Stomach smooth muscle (tissue), 2 donors: ENCODE results near the gene EDN2.

Experiments used
- H3K27ac ChIP-seq: one replicate; pipeline ENCODE4 v1.7.0; 2013; ENCODE audit warnings: mild to moderate bottlenecking, low read length, inconsistent platforms
- H3K27me3 ChIP-seq, 2 donors: one replicate each; pipeline ENCODE4 v1.7.0; 2013; ENCODE audit warnings: low read length in 2 of 2; ENCODE audit not compliant: insufficient read depth in 2 of 2, control insufficient read depth in 1 of 2
- H3K36me3 ChIP-seq, 2 donors: one replicate each; pipeline ENCODE4 v1.7.0; 2013; ENCODE audit warnings: low read length in 2 of 2; ENCODE audit not compliant: control insufficient read depth in 2 of 2, insufficient read depth in 2 of 2
- H3K4me1 ChIP-seq: one replicate; pipeline ENCODE4 v1.7.0; 2013; ENCODE audit warnings: low read length; ENCODE audit not compliant: control insufficient read depth, insufficient read depth
- H3K4me3 ChIP-seq, 2 donors: one replicate each; pipeline ENCODE4 v1.7.0; 2013; ENCODE audit warnings: low read length in 2 of 2
- H3K9ac ChIP-seq, 2 donors: one replicate each; pipeline ENCODE4 v1.7.0; 2013; ENCODE audit warnings: low read length in 2 of 2, mild to moderate bottlenecking in 1 of 2
- H3K9me3 ChIP-seq, 2 donors: one replicate each; pipeline ENCODE4 v1.7.0; 2013; ENCODE audit warnings: low read length in 2 of 2; ENCODE audit not compliant: control insufficient read depth in 2 of 2
- donor health status: healthy.
- donor health status: Pancreatic carcinoma.

EDN2 gene

DNA sequence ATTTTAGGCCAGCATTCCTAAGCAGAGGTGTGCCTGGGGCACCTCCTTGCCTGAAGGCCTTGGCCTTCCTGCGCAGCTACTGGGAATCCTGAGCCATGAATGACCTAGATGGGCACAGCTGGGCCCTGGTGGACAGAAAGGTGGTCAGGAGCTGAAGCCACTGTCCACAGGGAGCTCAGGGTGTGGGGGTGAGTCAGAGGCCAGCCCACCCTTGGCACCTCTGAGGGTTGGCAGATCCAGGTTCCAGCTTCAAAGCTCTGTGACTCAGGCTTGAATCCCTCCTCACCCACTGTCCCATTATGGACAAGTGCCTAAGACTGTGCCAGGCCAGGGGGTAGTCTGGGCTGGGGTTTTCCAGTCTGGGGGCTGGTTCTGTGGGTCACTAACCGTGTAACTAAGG lies 6.4 kb upstream of the EDN2 start:
- Histone ChIP-seq H3K36me3 (no peaks in the 10 kb centered on the region), H3K9ac (no peak overlapping the region), H3K9me3 (no peaks in the 10 kb centered on the region), H3K4me1 (peaks cover 39% of the 10 kb centered on the region), H3K27me3 (no peaks in the 10 kb centered on the region), H3K4me3 (no peak overlapping the region), H3K27ac (no peak overlapping the region)

DNA sequence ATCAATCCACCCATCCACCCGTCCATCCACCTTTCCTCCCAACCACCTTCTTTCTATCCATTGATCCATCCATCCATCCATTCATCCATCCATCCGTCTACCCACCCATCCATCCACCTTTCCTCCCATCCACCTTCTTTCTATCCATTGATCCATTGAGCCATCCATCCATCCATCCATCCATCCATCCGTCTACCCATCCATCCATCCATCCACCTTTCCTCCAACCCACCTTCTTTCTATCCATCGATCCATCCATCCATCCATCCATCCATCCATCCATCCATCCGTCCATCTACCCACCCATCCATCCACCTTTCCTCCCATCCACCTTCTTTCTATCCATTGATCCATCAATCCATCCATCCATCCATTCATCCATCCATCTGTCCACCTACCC lies 5.1 kb upstream of the EDN2 start:
- Histone ChIP-seq H3K36me3 (no peaks in the 10 kb centered on the region), H3K27ac (no peak overlapping the region), H3K4me1 (peaks cover 40% of the 10 kb centered on the region), H3K27me3 (no peaks in the 10 kb centered on the region), H3K9me3 (no peaks in the 10 kb centered on the region), H3K4me3 (no peak overlapping the region), H3K9ac (no peak overlapping the region)

GRCh38 chr1:41488040-41488951 lies 3.8 kb upstream of the EDN2 start:
- Histone ChIP-seq H3K36me3 (no peaks in the 10 kb centered on the region), H3K4me3 (no peak overlapping the region), H3K9me3 (no peaks in the 10 kb centered on the region), H3K27me3 (no peaks in the 10 kb centered on the region), H3K27ac (no peak overlapping the region), H3K4me1 (peaks cover 51% of the 10 kb centered on the region), H3K9ac (no peak overlapping the region)

GRCh38 chr1:41487126-41488039 lies 2.9 kb upstream of the EDN2 start:
- H3K9ac ChIP-seq: no peak overlapping the region
- no peak overlapping the region for H3K27ac ChIP-seq
- peaks cover 60% of the 10 kb centered on the region for H3K4me1 ChIP-seq
- no peaks in the 10 kb centered on the region for H3K36me3 ChIP-seq
- H3K9me3 ChIP-seq: no peaks in the 10 kb centered on the region
- H3K4me3 ChIP-seq: peak overlapping the region in 1 of 2 donors; percentile 15
- H3K27me3 ChIP-seq: no peaks in the 10 kb centered on the region

DNA sequence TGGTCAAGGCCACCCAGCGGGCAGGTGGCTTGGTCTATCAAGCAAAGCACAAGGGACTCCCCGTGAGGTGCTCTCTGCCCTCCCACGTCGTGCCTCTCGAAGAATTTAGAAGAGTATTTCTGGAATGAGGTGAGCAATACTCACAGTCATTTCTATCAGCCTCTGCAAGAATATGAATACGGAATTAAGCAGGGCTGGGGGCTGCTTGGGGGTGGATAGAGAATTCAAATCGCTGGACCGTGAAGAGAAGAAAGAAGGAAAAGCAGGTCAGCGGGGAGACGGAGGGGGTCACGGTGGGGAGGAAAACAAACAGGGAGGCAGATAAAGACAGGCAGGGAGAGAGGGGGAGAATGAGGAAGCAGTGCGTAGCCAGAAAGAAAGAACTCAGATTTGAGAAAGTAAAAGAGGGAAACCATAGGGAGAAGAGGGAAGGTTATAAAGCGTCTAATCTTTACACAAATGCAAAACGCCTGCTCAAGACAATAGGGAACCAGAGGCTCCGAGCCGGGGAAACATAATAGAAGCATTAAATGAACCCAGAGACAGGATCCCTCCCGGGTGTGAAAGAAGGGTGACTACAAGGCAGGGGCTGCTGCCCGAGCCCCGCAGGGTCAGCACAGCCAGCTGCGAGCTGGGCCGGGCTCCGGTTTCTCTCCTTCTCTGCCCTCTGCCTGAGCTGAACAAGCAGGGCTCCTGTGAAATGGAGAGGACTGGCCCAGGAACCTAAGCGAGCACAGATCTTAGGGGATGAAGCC lies 2.1 kb upstream of the EDN2 start:
- no peak overlapping the region for H3K27ac ChIP-seq
- peak overlapping the region in 1 of 2 donors; percentile 15 for H3K4me3 ChIP-seq
- no peaks in the 10 kb centered on the region for H3K9me3 ChIP-seq
- peaks cover 67% of the 10 kb centered on the region for H3K4me1 ChIP-seq
- H3K36me3 ChIP-seq: no peaks in the 10 kb centered on the region
- H3K9ac ChIP-seq: no peak overlapping the region
- no peaks in the 10 kb centered on the region for H3K27me3 ChIP-seq

DNA sequence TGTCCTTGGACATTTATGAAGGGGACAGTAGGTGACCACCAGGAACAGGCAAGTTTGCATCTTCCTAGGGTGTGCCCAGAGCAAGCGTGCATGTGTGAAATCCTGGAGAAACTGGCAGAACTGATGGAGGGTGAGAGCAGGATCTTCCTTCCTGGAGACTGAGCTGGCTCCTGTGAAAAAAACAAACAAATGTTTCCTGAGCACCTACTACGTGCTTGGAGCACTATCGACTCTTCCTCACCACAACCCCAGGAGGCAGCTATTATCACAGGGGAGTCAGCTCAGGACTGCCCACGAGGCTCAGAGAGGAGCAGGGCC lies 1.5 kb upstream of the EDN2 start:
- H3K4me1 ChIP-seq: peaks cover 67% of the 10 kb centered on the region
- H3K4me3 ChIP-seq: no peak overlapping the region
- no peaks in the 10 kb centered on the region for H3K36me3 ChIP-seq
- no peaks in the 10 kb centered on the region for H3K9me3 ChIP-seq
- no peaks in the 10 kb centered on the region for H3K27me3 ChIP-seq
- H3K9ac ChIP-seq: no peak overlapping the region
- no peak overlapping the region for H3K27ac ChIP-seq

DNA sequence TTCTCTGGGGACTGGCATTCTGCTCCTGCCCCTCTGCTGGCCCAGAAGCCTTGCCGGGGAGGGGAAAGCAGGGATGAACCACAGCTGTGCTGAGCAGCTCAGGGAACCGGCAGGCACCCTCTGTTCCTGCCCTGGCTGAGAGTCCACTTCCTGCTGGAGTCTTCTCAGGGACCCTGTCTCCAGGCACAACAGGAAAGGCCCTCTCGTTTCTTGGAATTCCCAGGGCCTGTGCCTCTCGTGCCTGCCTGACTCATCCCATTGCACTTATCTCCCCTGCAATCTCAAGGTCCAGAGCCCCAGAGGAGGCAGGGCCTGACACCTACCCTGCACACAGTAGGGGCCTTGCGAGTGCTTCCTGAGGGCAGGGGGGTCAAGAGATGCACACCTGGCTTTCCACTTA lies 1.1 kb upstream of the EDN2 start:
- Histone ChIP-seq H3K9ac (no peak overlapping the region), H3K4me1 (peaks cover 67% of the 10 kb centered on the region), H3K27ac (no peak overlapping the region), H3K4me3 (no peak overlapping the region), H3K36me3 (no peaks in the 10 kb centered on the region), H3K9me3 (no peaks in the 10 kb centered on the region), H3K27me3 (no peaks in the 10 kb centered on the region)

DNA sequence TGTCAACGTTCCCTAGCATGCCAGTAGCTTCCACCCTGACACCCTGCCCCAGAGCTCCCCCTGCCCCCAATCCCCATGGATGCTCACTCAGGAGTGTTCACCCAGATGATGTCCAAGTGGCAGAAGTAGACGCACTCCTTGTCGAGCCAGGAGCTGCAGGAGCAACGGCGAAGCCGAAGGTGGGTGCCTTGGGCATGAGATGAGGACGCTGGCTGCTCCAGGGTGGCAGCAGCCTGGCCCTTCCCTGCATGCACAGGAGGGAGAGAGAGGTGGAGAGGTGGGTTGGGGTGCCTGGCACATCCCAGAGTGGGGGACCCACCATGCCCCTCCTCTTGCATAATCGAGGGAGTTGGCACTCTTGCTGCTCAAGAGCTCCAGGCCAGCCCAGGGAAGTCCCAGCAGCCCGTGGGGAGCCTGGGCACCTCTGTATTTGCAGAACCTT lies 502 bp downstream of the EDN2 start:
- H3K9ac ChIP-seq: no peak overlapping the region
- H3K27me3 ChIP-seq: no peaks in the 10 kb centered on the region
- H3K36me3 ChIP-seq: no peaks in the 10 kb centered on the region
- no peaks in the 10 kb centered on the region for H3K9me3 ChIP-seq
- H3K4me3 ChIP-seq: no peak overlapping the region
- H3K27ac ChIP-seq: no peak overlapping the region
- peaks cover 73% of the 10 kb centered on the region for H3K4me1 ChIP-seq

DNA sequence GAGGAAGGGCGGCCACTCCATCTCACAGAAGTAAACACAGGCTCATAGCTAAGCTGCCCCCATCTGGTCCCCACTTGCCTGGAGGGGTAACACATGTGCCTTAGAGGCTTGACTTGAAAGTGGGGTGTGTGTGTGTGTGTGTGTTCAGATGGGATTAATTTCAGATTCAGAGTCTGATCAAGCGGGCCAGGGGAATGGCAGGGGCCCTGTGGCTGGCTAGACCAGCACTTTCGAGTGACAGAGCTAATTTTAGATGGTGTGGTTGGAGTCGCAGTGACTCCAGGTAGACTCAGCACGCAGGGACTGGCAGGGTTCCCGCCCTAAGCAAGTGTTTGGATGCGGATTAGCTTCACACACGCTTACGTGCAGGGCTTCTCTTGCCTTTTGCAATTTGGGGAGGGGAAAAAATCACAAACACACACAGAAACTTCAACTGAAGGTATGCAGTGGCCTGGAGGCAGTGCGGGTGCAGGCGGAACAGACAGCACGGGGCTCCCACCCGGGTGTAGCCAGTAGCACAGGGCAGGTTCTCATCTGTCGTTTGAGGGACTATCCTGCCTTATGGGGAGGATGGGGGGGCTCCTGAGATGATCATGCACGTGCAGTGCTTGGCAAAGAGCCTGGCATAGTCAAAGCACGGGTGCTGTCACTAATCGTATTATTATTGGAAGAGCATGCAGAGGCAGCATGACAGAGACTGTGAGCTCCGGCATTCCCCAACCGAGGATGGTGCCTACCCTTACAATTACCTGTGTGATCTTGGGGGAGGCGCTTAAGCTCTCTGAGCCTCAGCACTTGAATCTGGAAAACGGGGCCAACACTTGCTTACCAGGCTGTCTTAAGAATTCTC lies 1.3 kb downstream of the EDN2 start:
- Histone ChIP-seq H3K9me3 (no peaks in the 10 kb centered on the region), H3K27me3 (no peaks in the 10 kb centered on the region), H3K4me1 (peaks cover 77% of the 10 kb centered on the region), H3K36me3 (no peaks in the 10 kb centered on the region), H3K9ac (no peak overlapping the region), H3K4me3 (no peak overlapping the region), H3K27ac (peak overlapping the region; percentile 64)
